ENCODE measurements around the gene BEX4.

GRCh38 chrX:103240155-103240554, 25.2 kb downstream of the BEX4 start:
- TF ChIP-seq, protein P1, sequence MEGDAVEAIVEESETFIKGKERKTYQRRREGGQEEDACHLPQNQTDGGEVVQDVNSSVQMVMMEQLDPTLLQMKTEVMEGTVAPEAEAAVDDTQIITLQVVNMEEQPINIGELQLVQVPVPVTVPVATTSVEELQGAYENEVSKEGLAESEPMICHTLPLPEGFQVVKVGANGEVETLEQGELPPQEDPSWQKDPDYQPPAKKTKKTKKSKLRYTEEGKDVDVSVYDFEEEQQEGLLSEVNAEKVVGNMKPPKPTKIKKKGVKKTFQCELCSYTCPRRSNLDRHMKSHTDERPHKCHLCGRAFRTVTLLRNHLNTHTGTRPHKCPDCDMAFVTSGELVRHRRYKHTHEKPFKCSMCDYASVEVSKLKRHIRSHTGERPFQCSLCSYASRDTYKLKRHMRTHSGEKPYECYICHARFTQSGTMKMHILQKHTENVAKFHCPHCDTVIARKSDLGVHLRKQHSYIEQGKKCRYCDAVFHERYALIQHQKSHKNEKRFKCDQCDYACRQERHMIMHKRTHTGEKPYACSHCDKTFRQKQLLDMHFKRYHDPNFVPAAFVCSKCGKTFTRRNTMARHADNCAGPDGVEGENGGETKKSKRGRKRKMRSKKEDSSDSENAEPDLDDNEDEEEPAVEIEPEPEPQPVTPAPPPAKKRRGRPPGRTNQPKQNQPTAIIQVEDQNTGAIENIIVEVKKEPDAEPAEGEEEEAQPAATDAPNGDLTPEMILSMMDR (IDR thresholded peaks at IDR 0.05; ENCODE audit: low read length), result no peak
- no peak for TF ChIP-seq EZH2 (IDR thresholded peaks at IDR 0.05; ENCODE audit: borderline replicate concordance, low read length)
